Pulmonary artery endothelial cell (primary cell): ENCODE data around the gene IGF2R. TPM values are rescaled to one million over a fixed set of nuclear protein-coding genes. Genes with fewer than 3 reads are reported as not detected.
"Not testable (repeated sequence)": the region's sequence is repeated elsewhere in the genome, so short reads cannot be mapped to it uniquely, and the experiment has no call there.

Experiments used
- DNase-seq: peaks from one replicate; pipeline ENCODE4 v3.0.0-alpha.2; 2011; ENCODE audit warnings: low read depth, low spot score
- total RNA-seq: library from RNA; depleted of rRNA; stranded (reverse); fragments of >200 nt; gene quantifications from 2 replicates; pipeline ENCODE4 v1.2.3, GENCODE V29; 2014

Gene IGF2R
- total RNA-seq, 1 donor from 2014 or later = 63.2 TPM

DNA sequence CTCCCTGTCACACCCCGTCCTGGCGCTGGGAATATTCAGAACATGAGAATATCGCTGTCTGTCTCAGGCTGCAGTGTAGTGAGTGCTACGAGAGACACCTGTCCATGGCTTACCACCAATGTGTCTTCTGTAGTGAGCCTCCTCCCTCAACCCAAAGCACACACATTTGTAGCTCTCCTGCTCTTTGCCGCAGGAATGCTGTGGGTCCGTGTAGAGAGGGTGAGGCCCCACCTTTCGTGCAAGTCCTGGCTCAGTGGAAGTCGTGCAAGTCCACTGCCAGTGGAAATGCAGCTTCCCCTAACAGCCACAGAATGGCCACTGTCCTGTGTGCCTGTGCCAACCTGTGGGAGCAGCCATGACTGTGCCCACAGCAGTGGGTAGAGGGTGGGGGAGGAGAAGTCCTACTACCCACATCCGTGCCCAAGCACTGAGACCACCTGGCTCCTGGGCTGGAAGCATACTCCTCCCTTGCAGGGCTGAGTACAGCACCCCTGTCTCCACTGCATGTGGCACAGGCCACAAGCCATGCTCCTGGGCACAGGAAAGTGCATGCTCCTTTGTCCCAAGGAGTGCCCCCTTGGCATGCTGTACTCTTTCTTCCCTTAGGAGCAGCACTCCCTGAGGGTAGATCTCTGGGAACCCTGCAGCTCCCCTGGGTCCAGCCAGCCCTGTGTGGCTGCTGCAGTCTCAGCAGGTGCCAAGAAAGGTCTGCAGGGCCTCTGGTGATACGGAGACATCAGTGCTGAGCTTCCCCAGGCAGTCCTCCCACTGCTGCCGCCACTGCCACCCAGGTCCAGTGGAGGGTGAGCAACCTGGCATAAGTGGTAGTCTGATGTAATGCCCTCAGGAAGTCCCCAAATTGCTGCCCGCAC lies 28.0 kb downstream of the IGF2R start:
- DNase-seq = no peak

DNA sequence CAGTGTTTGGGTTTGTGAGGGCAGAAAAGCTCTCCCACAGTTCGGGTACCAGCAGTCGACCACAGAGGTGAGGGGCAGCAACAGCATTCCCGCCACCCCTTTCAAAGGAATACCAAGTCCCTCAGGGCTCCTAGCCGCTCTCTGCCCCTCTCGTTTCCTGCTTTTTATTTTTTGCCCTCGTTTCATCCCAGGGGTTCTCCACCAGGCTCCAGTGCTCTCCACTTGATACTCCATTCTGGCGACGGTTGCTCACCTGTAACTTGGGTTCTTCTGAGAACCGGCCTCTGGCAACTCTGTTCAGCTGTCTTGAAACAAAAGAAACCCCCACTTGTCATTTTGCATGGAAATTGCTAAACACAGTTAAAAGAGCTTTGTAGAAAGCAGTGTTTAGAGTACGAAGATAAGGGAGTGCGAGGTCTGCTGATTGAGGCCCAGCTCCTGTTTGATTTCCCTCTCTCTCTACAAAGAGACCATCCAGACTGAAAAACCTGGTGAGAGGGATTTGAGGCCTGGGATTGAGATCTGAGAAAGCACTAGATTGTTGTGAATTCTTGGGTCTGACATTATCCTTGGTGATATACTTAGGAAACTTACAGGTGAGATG lies 28.7 kb downstream of the IGF2R start:
- no peak for DNase-seq

DNA sequence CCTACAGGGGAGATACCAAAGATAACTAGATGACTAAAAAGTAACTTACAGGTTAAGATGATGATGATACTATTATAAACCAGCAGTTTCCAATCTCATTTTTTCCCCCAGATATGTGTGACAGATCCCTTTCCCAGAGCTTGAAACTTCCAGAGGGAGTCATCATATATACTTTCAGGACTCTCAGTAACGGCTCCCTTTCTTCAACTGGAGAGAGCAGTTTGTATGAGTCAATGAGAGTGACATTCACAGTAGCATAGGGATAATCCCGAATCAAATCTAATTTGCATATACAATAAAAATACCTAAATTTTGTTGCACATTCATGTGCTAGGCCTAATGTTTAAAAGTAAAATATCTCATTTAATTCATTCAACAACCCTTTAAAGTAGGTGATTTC lies 29.7 kb downstream of the IGF2R start:
- DNase-seq = no peak

DNA sequence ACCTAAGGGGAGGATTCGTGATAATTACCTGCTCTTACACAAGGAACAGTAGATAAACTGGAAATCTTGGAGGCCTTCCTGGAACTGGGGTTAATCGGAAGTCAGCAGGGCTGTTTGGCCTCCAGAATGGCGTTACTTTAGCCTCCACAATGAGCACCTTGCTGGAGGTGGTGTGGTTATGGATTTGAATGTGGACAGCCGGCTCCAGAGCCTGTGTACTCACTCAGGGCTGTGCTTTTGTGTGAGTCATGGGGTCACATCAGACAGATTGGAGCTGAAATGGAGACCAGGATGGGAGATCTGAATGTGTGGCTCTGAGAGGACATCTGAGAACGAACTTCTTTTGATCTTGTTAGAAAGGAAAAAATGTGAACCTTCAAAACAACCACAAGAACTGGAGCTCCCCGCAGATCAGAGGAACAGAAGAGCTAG lies 30.4 kb downstream of the IGF2R start:
- DNase-seq = no peak

DNA sequence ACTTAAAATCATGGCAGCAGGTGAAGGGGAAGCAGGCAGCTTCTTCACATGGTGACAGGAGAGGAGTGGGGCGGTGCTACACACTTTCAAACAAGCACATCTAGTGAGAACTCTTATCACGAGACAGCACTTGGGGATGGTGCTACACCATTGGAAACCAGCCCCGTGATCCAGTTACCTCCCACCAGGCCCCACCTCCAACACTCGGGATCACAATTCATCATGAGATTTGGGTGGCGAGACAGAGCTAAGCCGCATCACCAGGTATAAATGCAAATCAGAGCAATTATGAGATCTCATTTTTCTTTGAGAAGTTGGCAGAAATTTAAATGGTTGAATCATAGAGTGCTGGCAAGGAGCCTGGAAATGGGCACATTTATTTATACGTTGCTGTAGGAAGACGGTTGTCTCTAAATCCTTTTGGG lies 31.4 kb downstream of the IGF2R start:
- DNase-seq = no peak

DNA sequence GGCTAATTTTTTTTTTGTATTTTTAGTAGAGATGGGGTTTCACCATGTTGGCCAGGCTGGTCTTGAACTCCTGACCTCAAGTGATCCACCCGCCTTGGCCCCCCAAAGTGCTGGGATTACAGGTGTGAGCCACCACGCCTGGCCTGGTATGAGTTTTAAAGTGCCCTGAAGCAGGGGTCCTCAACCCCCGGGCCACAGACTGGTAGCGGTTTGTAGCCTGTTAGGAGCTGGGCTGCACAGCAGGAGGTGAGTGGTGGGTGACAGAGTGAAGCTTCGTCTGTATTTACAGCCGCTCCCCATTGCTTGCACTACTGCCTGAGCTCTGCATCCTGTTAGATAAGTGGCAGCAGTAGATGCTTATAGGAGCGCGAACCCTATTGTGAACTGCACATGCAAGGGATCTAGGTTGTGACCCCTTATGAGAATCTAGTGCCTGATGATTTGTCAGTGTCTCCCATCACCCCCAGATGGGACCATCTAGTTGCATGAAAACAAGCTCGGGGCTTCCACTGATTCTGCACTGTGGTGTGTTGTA lies 32.1 kb downstream of the IGF2R start:
- not testable (repeated sequence) for DNase-seq

DNA sequence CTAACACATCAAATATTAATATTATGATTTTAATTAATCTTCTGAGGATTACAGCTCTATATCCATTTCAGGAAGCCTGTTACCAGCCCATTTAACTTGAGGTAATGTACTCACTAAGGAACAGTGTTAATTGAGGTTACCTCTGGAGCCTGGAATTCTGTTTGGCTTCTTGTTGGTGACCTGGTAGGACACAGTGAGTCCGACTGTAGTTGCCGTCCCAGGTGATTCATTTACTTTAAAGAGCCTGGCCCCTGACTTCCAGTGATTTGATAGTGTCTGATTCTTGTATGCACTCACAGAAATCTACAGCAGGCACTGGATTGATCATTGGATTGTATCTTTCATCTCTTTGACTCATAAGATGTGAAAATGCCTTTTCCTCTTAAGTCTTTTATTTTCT lies 34.0 kb downstream of the IGF2R start:
- no peak for DNase-seq

DNA sequence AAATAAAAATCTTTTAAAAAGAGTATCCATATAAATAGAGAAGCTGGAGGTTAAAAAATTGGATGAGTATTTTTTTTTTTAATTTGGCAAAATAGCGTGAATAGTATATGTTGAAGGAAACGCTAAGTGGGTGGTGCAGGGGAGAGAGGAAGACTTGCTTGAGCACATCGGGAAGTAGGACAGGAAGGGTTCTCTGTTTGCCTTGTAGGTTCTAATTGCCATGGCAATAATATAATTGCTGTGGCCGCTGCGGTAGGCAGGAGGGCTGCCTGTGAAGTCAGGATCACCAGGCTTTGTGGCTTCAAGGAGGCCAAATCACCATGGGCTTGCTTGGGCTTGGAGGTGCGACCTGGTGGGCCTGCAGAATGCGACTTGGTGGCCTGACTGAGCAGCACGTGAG lies 35.1 kb downstream of the IGF2R start:
- no peak for DNase-seq

DNA sequence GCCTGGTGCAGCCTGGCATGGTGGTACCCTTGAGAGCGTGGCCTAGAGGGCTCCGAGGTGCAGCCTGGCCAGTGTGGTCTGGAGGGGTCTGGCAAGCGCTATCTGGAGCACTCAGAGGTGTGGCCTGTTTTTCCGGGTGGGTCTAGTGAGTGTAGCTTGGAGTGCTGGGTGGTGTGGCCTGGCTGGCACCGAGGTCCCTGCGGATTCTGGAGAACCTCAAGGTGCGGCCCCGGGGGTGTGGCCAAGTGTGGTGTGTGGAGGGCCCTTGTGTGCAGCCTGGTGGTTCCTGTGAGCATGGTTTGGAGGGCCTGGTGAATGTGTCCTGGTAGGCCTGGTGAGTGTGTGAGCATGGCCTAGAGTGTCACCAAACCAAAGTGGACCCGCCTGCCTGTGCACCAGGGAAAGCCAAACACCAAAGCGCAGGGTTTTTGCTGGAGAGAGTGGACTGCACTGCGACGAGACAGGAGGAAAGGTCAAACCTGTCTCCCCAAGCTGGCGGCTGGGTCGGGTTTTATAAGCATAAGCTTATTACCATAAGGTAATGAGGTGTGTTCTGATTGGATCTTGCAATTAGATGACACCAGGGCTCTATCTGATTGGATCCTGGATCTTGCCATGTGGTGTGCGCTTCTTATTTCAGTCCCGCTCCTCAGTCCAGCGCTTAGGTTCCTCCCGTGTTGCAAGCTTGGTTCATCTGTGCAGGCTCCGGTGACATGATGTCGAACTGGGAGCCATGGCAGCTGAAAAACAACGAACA lies 35.7 kb downstream of the IGF2R start:
- DNase-seq = no peak

DNA sequence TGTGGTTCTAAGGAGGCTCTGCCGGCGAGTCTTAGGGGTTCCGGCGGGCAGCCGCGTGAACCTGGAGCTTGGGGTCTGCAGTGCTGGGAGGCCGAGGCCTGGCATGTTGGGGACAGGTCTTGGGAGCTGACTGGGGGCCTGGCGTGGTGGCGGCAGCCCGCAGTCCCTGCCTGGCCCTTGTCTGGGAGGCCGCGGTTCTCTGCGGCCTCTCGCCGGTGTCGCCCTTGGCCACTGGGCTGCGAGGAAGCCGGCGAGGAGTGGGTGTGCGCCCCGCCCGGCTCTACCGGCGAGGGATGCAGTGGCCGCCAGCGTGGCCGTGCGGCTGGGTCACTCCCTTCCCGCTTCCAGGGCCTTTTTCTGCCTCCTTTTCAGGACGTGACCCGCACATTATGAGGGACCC lies 36.3 kb downstream of the IGF2R start:
- no peak for DNase-seq

DNA sequence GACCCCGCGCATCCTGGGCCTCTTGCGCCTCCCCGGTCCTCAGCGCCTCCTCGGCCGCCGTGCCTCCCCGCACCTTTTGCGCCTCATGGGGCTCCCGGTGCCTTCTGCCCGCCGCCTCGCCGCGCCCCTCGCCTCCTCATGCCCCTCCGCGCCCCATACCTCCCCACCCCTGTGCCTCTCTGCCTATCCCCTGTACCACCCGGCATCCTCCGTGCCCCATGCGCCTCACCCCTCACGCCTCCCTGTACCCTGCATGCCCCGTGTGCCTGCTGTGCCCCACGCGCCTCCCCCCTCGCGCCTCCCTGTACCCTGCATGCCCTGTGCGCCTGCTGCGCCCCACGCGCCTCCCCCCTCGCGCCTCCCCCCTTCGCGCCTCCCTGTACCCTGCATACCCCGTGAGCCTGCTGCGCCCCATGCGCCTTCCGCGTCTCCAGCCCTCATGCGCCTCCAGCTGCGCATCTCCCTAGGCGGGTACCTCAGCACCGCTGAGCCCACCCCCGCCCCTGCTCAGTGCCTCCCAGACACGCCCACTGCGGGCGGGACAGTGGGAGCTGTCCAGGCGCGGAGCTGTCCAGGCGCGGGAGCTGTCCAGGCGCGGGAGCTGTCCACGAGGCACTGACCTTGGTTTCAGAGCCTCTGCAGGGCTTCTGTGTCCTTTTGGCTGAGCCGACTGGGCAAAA lies 37.1 kb downstream of the IGF2R start:
- no peak for DNase-seq

DNA sequence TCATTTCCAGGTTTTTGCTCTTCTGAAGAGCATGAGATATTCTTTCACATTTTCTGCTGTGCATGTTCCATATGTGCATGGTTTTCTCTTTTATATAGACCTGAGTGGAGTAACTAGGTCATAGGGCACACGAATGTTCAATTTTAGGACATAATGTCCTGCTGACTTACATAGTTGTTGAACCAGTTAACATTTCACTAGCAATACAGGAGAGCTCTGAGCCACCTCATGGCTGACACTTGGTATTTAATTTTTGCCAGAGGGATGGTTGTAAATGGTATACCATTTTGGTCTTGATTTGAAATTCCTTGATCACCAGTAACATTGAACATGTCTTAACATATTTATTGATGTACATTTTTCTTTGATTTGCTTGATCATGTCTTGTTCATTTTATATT lies 38.3 kb downstream of the IGF2R start:
- no peak for DNase-seq

DNA sequence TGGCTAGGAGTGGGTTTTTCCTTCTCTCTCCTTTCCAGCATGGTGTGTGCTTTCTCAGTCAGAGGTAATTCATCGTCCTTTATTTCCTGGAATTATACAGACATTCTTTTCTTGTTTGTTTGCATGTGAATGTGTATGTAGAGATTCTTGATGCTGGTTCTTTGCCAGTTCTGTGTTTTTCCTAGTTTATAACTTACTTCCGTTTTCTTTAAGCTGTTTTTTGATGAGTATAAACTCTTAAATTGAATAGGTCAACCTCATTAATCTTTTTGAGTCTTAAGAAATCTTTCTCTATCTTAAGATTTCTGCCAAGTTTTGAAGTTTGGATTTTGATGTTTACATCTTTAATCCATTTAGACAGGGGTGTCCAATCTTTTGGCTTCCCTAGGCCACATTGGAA lies 38.7 kb downstream of the IGF2R start:
- DNase-seq = no peak

DNA sequence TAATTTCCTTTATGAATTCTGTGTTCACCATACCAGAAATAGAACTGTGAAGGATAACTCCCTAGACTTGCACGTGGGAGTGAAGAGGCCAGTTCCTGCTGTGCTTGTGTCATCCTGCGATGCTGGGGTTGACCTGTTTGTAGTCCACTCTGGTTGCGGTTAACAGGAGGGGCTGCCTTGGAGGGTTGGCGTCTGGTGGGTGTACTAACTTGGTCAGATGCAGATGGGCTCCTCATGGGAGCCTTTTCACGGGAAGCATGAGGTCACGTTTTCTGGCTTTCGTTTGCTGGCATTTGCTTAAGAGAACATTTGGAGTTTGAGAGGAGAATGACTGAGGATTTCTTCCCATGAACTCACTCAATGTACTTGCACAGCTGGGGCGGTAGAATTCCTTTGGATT lies 41.2 kb downstream of the IGF2R start:
- no peak for DNase-seq

DNA sequence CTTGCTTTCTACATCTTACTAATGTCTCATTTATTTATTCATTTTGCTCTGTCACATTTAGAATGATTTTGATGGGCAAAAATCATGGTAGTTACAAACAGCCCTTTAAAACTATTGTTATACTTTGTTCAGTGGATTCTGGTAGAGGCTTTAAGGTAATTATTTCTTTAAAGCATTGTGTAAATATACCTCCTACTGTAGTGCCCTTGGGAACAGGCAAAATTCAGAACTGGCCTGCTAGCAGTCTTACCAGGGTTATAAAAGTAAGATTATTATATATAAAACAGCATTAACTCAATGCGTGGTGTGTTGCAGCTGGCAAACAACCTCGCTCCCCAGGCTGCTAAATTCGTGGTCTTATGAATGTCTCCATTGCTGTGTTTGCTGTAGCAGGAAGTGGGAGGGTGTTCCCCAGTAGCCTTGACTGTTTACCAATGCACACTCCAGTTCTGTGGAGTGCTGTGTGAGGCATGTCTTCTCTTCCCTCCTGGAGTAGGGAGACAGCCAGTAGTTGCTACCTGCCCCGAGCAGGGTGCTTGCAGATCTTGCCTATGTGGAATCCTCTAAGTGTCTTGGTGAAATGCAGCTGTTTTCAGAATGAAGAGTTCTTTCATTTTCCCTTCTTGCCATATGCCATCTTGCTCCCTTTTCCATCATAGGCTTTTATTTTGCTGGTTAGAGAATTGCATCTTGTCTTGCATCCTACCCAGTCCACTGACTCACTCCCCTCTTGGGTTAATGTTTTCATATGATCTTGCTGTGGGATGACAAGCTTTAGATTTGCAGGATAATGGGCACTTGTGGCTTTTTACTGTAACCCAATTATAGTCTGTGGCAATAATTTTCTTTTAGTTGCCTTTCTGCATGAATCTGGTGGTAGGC lies 45.3 kb downstream of the IGF2R start:
- no peak for DNase-seq

DNA sequence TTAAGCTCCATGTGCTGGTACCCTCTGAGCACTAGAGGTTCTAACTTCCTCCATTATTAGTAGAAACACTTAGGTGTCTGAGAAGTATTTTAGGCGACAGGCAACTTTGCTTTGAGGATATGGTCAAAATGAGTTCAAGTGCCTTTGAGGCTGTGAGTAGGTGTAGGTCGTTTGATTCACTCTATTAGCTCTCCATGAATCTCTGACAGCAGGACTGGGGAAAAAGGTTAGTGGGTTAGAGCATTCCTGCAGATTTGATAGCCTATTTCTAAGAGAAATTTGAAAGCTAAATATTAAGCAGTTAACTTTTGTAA lies 45.9 kb downstream of the IGF2R start:
- no peak for DNase-seq

DNA sequence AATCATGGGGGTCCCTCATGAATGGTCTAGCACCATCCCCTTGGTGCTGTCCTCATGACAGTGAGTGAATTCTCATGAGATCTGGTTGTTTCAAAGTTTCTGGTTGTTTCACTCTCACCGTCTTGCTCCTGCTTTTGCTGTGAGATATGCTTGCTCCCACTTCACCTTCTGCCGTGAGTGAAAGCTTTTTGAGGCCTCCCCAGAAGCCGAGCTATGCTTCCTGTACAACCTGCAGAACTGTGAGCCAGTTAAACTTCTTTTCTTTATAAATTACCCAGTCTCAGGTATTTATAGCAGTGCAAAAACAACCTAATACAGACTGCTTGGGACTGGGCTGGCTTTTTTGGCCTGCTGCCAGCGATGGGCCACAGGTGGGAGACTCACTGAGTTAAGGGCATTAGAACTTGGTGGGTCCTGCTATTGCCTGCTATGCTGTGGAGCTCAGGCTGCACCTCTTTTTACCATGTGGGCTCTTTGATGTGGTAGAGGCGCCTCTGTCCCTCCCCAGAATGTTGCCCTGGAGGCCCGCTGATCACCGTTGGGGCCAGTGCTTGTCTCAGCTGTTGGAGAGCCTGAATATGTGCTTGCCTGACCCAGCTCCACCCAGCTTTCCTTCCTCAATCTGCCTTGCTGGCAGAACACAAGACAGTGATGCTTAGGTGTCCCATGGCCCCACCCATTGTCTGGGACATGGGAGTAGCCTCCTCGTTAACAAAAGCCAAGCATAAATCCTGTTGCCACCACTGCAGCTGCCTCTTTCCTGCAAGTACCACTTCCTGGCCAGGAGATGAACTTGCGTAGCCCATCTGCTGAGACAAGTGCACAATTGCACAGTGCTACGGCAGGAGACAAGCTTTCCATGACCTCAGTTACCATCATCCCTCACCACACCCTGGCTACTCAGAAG lies 47.1 kb downstream of the IGF2R start:
- no peak for DNase-seq

DNA sequence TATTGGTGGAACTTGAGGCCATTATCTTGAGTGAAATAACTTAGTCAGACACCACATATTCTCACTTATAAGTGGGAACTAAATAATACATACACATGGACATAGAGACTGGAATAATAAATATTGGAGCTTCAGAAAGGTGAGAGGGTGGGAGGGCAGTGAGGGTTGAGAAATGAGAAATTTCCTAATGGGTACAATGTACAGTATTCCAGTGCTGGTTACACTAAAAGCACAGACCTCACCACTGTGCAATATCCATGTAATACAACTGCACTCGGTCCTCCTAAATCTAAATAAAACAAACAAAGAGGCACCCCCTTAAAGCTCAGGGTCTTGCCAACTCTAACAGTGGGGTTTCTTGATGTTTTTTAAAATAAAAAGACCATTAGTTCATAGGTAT lies 53.2 kb downstream of the IGF2R start:
- no peak for DNase-seq

DNA sequence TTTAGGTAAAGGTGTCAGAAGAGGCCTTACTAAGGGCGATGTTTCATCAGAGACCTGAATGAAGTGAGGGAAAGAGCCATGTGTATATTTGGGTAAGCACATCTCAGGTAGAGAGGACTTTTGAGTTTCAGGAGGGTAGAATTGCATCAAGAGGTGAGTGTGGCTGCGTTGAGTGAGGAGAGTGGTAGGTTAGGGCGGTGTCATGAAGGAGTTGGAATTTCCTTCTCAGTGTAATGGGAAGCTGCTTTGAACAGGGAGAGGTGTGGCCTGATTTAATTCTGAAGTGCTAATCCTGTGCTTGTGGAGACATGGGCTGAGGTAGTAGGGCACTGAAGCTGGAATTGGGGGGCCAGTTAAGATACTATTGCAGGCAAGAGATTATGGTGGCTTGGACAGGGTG lies 53.9 kb downstream of the IGF2R start:
- no peak for DNase-seq

DNA sequence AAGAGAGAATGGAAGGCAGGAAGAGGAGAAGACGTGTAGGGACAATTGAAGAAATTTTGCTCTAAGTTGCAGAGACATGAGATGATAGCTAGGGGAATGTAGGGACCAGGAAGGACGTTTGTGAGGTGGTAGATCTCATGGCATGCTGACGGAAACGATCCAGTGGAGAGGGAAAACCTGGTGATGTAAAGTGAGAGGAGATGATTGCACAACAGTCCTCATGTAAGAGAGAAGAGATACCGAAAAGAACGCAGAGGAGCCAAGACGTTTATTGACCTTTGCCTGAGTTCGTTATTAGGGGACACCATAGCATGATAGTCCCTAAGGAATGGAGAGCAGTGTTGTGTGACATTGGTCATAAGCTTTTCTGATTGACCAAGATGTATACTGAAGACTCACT lies 55.3 kb downstream of the IGF2R start:
- no peak for DNase-seq
